HG03432 (cell line): ENCODE results near the gene LRIT3.

Experiments used
- ATAC-seq: cut with Tn5 transposase; IDR thresholded peaks from one replicate; pipeline ENCODE4 v1.9.1; 2021; ENCODE audit warnings: mild to moderate bottlenecking, moderate library complexity; ENCODE audit not compliant: unreplicated experiment

The LRIT3 gene

GRCh38 chr4:109902559-109903251, 54.8 kb downstream of the LRIT3 start:
- no peak for ATAC-seq

- no peak for ATAC-seq
These were observed 60.8 kb downstream of the LRIT3 start for GRCh38 chr4:109908731-109909130.

- ATAC-seq, result no peak
These were observed 62.3 kb downstream of the LRIT3 start for GRCh38 chr4:109910256-109910655.

GRCh38 chr4:109912706-109913595, 65.0 kb downstream of the LRIT3 start, which contains the start of gene EGF:
Gene EGF, plus strand, starts transcription at chr4:109912883. Its CDS starts 453 bp downstream, at chr4:109913336.
- peak; percentile 68 for ATAC-seq

- no peak for ATAC-seq
These were observed 65.8 kb downstream of the LRIT3 start for GRCh38 chr4:109913596-109914241.

GRCh38 chr4:109914322-109914721, 66.4 kb downstream of the LRIT3 start:
- ATAC-seq, result no peak

- ATAC-seq, result no peak
These were observed 67.6 kb downstream of the LRIT3 start for GRCh38 chr4:109915385-109916026.

GRCh38 chr4:109916027-109916409, 68.1 kb downstream of the LRIT3 start:
- ATAC-seq, result no peak

- no peak for ATAC-seq
These were observed 73.5 kb downstream of the LRIT3 start for GRCh38 chr4:109921384-109921808.
